ENCODE measurements around the gene GRM5.
"Not testable (repeated sequence)": the region's sequence is repeated elsewhere in the genome, so short reads cannot be mapped to it uniquely, and the experiment has no call there.

Gene GRM5

GRCh38 chr11:88975441-88975840, 90.3 kb downstream of the GRM5 start:
- FAIRE-seq; DNase-seq (ENCODE audit: low spot score): not testable (repeated sequence)

- FAIRE-seq (no peak), DNase-seq (ENCODE audit: low spot score) (no peak)
Measured at GRCh38 chr11:88972210-88972609, 93.6 kb downstream of the GRM5 start.

- not testable (repeated sequence) for FAIRE-seq
Measured at GRCh38 chr11:88961621-88962020, 104.2 kb downstream of the GRM5 start.

GRCh38 chr11:88959857-88960256, 105.9 kb downstream of the GRM5 start:
- FAIRE-seq; DNase-seq (ENCODE audit: low spot score): not testable (repeated sequence)

More at GRCh38 chr11:88961621-88962020, 104.2 kb downstream of the GRM5 start:
- DNase-seq (ENCODE audit: low spot score) = not testable (repeated sequence)

- DNase-seq (ENCODE audit: low spot score) (no peak), FAIRE-seq (no peak)
Measured at GRCh38 chr11:88950975-88951374, 114.8 kb downstream of the GRM5 start.

- not testable (repeated sequence) for FAIRE-seq; DNase-seq (ENCODE audit: low spot score)
Measured at GRCh38 chr11:88948908-88949307, 116.9 kb downstream of the GRM5 start.

GRCh38 chr11:88947843-88948572, 117.8 kb downstream of the GRM5 start:
- DNase-seq (ENCODE audit: low spot score); FAIRE-seq: not testable (repeated sequence)

- FAIRE-seq = not testable (repeated sequence)
Measured at GRCh38 chr11:88929665-88930064, 136.1 kb downstream of the GRM5 start.

GRCh38 chr11:88917065-88917464, 148.7 kb downstream of the GRM5 start:
- not testable (repeated sequence) for FAIRE-seq

More at GRCh38 chr11:88929665-88930064, 136.1 kb downstream of the GRM5 start:
- not testable (repeated sequence) for DNase-seq (ENCODE audit: low spot score)

GRCh38 chr11:88909500-88909899, 156.3 kb downstream of the GRM5 start:
- no peak for DNase-seq (ENCODE audit: low spot score)
- no peak for FAIRE-seq

More at GRCh38 chr11:88917065-88917464, 148.7 kb downstream of the GRM5 start:
- DNase-seq (ENCODE audit: low spot score) = not testable (repeated sequence)

GRCh38 chr11:88901436-88901835, 164.3 kb downstream of the GRM5 start:
- FAIRE-seq; DNase-seq (ENCODE audit: low spot score): not testable (repeated sequence)

- not testable (repeated sequence) for DNase-seq (ENCODE audit: low spot score); FAIRE-seq
Measured at GRCh38 chr11:88888855-88889254, 176.9 kb downstream of the GRM5 start.

- no peak for DNase-seq (ENCODE audit: low spot score)
- no peak for FAIRE-seq
Measured at GRCh38 chr11:88886796-88887195, 179.0 kb downstream of the GRM5 start.

- FAIRE-seq; DNase-seq (ENCODE audit: low spot score): not testable (repeated sequence)
Measured at GRCh38 chr11:88882800-88883199, 183.0 kb downstream of the GRM5 start.

- DNase-seq (ENCODE audit: low spot score) = no peak
- no peak for FAIRE-seq
Measured at GRCh38 chr11:88861618-88862017, 204.2 kb downstream of the GRM5 start.

- FAIRE-seq; DNase-seq (ENCODE audit: low spot score): not testable (repeated sequence)
Measured at GRCh38 chr11:88860431-88860830, 205.4 kb downstream of the GRM5 start.

GRCh38 chr11:88853963-88854362, 211.8 kb downstream of the GRM5 start:
- not testable (repeated sequence) for DNase-seq (ENCODE audit: low spot score); FAIRE-seq

- not testable (repeated sequence) for FAIRE-seq; DNase-seq (ENCODE audit: low spot score)
Measured at GRCh38 chr11:88851547-88851946, 214.2 kb downstream of the GRM5 start.

- FAIRE-seq; DNase-seq (ENCODE audit: low spot score): not testable (repeated sequence)
Measured at GRCh38 chr11:88849773-88850172, 216.0 kb downstream of the GRM5 start.

- FAIRE-seq = no peak
- no peak for DNase-seq (ENCODE audit: low spot score)
Measured at GRCh38 chr11:88849368-88849767, 216.4 kb downstream of the GRM5 start.

- FAIRE-seq; DNase-seq (ENCODE audit: low spot score): not testable (repeated sequence)
Measured at GRCh38 chr11:88846266-88846665, 219.5 kb downstream of the GRM5 start.

- not testable (repeated sequence) for FAIRE-seq; DNase-seq (ENCODE audit: low spot score)
Measured at GRCh38 chr11:88844941-88845340, 220.8 kb downstream of the GRM5 start.
